Right renal pelvis (tissue), 4 donors: ENCODE results near the gene UBASH3B. TPM values are rescaled to one million over a fixed set of nuclear protein-coding genes. Genes with fewer than 3 reads are reported as not detected.

Experiments used
- DNase-seq, 4 donors: peaks; one replicate each; pipeline ENCODE4 v3.0.0-alpha.2; 2013; ENCODE audit warnings: low read depth in 4 of 4, low spot score in 3 of 4, missing footprints in 1 of 4
- polyA plus RNA-seq, 4 donors: library from polyadenylated mRNA; unstranded; fragments of 120-200 nt; gene quantifications; one replicate each; pipeline ENCODE4 v1.2.1, GENCODE V29; 2013; ENCODE audit not compliant: insufficient read length in 4 of 4

Gene UBASH3B
- polyA plus RNA-seq, 4 donors = 7.3 to 9.0 (median 7.9) TPM

DNA sequence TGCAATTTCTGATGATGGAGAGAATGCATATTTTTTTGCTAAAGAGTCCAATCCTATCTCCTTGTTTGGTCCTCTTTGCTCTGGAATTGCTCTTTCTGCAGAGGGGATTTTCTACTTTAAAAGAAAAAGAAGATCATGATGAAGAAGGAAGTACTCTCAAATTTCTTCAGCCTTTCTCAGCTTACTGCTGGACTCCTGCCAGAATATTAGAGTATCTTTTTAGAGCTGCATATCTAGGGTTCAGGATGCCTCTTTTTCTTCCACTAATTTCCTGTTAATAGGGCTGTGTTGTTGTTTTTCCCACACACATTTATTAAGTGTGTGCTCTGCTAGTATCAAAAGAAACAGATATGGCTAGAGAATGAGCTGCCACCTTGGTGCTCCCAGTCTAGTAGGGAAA lies 18.2 kb downstream of the UBASH3B start:
- DNase-seq = no peak

GRCh38 chr11:122676638-122677037 lies 21.1 kb downstream of the UBASH3B start:
- DNase-seq = no peak

DNA sequence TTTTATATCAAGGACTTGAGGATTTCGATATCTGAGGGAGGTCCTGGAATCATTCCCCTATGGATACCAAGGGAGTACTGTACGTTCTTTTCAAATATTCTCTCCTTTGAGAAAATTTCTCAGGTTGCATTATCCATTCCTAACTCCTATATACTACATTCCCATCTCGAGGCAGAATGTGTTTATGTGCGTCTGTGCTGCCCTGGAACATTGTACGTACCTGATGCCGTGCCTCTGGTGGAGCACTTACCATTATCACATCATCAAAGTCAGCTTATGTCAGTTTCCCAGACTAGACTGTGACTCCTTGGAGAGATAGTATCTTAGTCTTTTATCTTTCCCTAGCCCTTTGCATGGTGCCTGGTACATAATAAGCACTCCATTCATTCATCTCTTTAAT lies 21.7 kb downstream of the UBASH3B start:
- DNase-seq = no peak

- DNase-seq = no peak
These were observed 22.9 kb downstream of the UBASH3B start for GRCh38 chr11:122678406-122678805.

- DNase-seq = no peak
These were observed 23.9 kb downstream of the UBASH3B start for GRCh38 chr11:122679466-122679865.

DNA sequence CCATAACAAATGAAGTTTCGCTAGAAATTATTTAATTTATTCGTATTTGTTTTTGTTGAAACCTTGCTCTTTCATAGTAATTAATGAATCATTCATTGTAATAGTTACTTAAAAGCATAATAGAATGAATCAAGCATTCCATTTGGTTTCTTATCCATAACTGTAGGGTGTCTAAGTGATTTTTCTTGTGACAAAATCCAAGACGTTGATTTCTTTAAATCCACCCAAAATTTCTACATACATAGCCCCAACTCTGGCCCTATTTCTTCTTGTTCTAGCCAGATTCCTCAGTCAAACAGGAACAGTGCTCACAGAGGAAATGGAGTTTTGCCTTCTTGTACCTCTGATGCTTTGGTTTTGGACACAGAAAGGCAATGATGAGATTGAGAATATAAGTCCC lies 25.5 kb downstream of the UBASH3B start:
- DNase-seq = no peak

- DNase-seq = no peak
These were observed 26.2 kb downstream of the UBASH3B start for GRCh38 chr11:122681735-122682134.

DNA sequence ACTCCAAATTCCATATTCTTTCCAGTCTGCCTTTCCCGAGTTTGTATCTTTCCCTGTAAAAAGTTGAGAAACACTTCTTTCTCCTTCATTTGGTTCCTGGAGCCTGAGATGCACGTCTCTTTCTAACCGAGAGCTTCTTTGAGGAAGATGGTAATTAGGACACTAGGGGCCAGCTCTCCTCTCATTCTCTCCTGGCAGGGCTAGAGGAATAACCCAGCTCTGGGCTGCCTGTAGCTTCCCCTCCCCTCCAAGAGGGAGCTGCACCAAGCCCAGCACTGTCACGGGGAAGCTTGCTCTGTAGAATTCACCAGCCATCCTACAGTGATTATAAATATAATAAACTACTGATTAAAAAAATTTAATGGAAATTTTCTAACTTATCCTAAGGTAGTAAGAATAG lies 26.9 kb downstream of the UBASH3B start:
- DNase-seq = no peak

DNA sequence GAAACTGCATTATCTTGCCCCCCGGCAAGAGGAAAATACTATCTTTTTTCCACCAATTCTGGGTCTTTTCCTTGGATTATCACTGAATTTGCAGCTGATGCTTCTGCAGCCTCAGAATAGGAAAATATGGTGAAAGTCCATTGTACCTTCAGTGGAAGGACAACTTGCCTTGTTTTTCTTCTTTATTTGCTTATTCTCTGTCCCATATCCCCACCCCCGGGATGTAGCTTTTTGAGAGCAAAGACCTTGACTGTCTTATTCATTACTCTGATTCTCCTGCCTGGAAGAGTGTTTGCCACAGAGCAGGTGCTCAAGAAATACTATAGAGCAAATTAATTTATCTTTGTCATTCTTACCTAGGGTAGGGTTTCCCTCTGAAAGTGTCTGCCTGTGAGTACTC lies 29.5 kb downstream of the UBASH3B start:
- DNase-seq = no peak

DNA sequence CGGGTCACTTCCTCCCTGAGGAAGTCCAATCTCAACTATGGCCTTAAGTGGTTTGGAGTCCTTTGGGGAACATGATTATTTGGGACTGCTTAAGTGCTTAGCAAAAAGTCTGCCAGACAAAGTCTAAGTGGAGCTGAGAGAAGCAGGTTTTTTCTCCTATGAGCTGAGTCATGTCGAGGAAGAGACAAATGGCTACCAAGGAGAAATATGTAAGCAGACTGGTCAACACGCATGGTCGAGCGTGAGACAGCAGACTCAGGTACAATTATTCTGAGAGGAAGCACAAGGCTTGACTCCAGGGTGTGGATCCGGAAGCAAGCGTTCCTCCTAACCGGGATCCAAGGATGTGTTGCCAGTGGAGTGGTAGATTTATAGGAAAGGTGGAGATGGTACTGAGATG lies 30.6 kb downstream of the UBASH3B start:
- no peak for DNase-seq

GRCh38 chr11:122690384-122690783 lies 34.9 kb downstream of the UBASH3B start:
- no peak for DNase-seq

DNA sequence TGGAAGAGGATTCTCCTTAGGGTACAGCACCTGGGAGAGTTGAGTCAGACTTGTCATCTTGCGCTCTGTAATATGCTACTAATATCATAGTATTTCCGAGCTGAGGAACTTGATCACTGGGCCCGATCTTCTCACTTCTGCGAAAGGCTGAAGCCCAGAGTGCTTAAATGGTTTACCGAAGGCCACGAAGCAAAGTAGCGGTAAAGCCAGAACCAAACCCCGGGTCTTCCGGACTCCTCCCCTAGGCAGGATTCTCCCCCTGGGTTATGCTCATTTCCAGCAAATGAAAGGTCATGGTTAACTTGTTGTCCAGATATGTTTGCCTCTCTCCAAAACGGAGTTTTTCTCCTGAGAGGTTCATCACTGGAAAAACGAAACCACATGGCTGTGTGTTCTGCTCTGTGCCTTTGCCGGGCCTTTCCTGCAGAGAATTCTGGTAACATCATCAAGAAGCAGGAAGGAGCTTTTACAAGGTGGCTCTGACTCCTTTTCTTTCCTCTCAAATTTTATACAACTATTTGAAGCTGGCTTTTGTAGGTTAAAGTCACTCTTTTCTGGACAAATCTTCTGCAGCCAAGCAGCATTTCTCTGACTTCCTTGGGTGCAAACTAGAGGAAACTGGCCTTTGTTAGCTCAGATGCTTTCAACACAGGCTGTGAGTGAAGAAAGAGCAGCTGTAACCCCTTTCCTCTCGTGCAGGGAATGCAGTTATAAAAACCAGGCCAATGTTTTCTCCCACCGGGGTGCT lies 35.5 kb downstream of the UBASH3B start:
- DNase-seq = no peak

DNA sequence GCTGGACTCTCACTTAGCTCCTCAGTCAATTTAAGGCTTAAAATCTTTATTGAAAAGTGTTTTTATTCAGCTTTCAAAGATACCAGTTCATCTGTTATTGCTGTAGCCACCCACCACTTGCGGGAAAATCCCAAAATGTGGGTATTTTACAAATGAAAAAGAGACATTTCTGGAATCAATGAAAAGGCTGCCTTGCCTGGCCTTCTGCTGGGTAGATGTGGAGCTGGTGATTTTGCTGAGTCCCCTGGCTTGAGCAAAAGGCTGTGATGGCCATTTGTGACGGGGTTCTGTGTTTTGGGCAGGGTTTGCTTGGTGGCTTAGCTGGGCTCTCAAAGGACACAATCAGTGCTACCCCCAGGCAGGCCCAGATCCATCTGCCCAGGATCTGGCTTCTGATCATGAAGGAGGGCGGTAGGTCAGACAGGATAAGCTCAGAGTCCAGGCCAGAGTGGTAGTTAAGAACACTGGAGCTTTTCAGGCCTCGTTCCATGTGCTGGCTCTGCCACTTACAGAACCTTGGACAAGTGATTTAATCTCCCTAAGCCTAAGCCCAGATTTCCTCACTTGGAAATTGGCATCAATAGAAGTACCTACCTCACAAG lies 36.1 kb downstream of the UBASH3B start:
- DNase-seq = no peak

DNA sequence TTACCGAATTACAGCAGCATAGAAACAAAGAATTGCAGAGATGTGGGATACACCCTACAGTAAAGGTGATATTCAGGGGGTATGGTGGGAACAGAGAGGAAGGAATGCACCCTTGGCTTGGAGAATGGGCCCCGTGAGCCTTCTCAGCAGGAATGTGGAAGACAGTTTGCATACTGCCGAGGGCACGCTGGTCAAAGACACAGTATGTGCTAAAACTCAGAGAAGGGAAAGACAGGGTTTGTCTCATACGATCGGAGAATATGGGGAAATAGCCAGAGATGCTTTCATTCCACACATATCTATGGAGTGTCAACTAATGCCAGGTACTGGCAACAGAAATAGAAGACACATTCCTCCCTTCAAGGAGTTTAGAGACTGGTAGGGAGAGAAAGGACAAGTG lies 36.9 kb downstream of the UBASH3B start:
- DNase-seq = no peak

DNA sequence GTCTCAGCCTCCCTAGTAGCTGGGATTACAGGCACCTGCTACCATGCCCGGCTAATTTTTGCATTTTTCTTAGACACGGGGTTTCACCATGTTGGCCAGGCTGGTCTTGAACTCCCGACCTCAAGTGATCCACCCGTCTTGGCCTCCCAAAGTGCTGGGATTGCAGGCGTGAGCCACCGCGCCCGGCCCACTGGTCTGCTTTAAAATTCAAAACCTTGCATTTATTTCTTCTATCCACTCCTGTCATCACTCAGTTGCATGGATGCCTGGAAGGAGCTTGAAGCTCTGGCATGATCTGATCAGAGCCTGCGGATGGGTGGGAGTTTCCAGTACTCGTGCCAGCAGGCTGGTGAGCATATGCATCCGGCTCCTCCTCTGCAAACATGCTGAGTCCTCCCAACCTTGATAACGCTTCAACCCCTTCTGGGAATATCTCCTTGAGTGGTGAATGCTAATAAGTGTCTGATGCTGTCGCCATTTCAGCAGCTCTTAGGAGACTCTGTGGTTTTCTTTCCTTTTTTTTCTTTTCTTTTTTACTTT lies 39.6 kb downstream of the UBASH3B start:
- DNase-seq = no peak

- no peak for DNase-seq
These were observed 41.1 kb downstream of the UBASH3B start for GRCh38 chr11:122696662-122697061.

DNA sequence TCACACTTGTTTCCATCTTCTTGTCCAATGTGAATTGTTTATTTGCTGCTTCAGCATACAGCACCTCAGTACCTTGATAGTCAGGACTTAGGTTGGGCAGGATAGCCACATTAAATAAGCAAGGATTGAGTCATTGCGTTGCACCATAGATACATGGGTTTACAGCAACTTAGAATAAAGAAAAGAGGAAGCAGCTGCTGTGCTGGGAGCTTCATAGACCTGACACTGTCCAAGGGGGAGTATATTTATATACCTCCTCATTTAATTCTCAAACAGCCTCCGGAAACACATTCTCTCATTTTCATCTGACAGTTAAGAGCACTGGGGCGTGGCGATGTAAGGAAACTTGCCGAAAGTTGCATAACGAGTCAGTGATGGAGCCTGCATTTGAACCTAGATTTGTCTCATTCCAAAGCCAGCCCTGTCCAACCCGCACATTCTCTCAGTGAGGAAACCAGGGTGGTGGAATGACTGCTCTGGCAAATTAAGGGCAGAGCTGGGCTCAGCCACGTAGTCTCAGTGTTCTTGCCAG lies 42.2 kb downstream of the UBASH3B start:
- DNase-seq = no peak

GRCh38 chr11:122698392-122698791 lies 42.9 kb downstream of the UBASH3B start:
- DNase-seq = no peak

DNA sequence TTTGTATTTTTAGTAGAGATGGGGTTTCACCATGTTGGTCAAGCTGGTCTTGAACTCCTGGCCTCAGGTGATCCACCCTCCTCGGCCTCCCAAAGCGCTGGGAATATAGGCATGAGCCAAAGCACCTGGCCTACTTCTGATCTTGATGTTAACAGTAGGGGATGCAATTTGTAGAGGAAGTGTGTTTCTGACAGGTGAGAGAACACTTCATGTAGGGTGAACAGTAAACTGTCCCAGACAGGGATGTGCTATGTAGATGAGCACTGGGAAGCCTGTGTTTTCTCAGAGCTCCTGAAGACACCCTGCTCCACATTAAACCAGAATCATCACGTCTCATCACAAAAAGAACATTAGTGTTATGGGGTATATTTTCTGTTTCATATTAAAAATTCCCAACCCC lies 45.1 kb downstream of the UBASH3B start:
- DNase-seq = no peak

DNA sequence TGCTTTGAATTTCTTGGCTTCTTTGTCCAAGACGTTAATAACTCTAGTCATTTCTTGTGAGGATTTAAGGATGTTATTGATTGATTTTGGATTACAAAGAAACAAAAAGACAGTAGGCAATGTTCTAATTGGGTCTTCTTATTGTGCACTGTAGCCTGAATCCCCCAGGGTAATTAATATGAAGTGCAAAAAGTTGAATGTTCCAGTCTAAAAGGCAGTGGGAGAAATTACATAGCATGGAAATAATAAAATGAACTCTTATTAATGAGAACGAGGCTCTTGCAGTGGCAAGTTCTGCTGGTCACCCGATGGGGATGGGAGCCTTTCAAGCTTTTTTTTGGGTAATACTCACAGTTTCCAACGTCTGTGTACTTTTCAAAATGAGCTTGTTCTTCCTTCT lies 45.6 kb downstream of the UBASH3B start:
- DNase-seq = no peak

- DNase-seq = no peak
These were observed 48.2 kb downstream of the UBASH3B start for GRCh38 chr11:122703541-122704272.
